NCI-H82 (cell line): ENCODE data around the gene OR2A12.
"Not testable (repeated sequence)": the region's sequence is repeated elsewhere in the genome, so short reads cannot be mapped to it uniquely, and the experiment has no call there.

Experiments used
- DNase-seq: peaks from one replicate; lab custom pipeline; 2025; lab: John Stamatoyannopoulos, UW

OR2A12 gene

GRCh38 chr7:144122876-144123275 is 36.8 kb downstream of the OR2A12 start, which contains the start of gene OR2A14:
Gene OR2A14, plus strand, starts transcription at chr7:144123176. Its CDS starts 5,937 bp downstream, at chr7:144129113.
- no peak for DNase-seq

- DNase-seq: peak; percentile 94
Measured at GRCh38 chr7:144127714-144128334, 41.7 kb downstream of the OR2A12 start.

- DNase-seq: not testable (repeated sequence)
Measured at GRCh38 chr7:144129601-144130000, 43.5 kb downstream of the OR2A12 start.

- no peak for DNase-seq
Measured at GRCh38 chr7:144130730-144131129, 44.7 kb downstream of the OR2A12 start.

- DNase-seq: no peak
Measured at GRCh38 chr7:144132262-144132661, 46.2 kb downstream of the OR2A12 start.

GRCh38 chr7:144133307-144133706 is 47.2 kb downstream of the OR2A12 start:
- DNase-seq: no peak

GRCh38 chr7:144134116-144134515 is 48.0 kb downstream of the OR2A12 start:
- DNase-seq: no peak

- no peak for DNase-seq
Measured at GRCh38 chr7:144137501-144137900, 51.4 kb downstream of the OR2A12 start.

- DNase-seq: no peak
Measured at GRCh38 chr7:144142187-144142586, 56.1 kb downstream of the OR2A12 start.

- DNase-seq: no peak
Measured at GRCh38 chr7:144144426-144144825, 58.3 kb downstream of the OR2A12 start.

GRCh38 chr7:144148224-144148827 is 62.2 kb downstream of the OR2A12 start:
- no peak for DNase-seq
